GM13976 (cell line): ENCODE results near the gene EFNA4.

Experiments used
- DNase-seq: peaks from one replicate; pipeline ENCODE4 v3.0.0; 2012; ENCODE audit warnings: low spot score
- CTCF ChIP-seq: IDR thresholded peaks from 2 replicates; pipeline ENCODE4 v1.5.1; 2012; ENCODE audit warnings: borderline replicate concordance, mild to moderate bottlenecking; ENCODE audit not compliant: insufficient read depth; ENCODE audit errors: extremely low read depth, missing control alignments, control extremely low read depth
- in situ Hi-C: fragments of 300-500 bp; cut with MboI; formaldehyde crosslinking; loops from one replicate; pipeline ENCODE4 v1.12.0; 2022; ENCODE audit warnings: low sequenced_read_pairs, mixed read lengths, inconsistent platforms; ENCODE audit not compliant: unreplicated experiment

EFNA4 gene

GRCh38 chr1:155081472-155082300, 18.1 kb downstream of the EFNA4 start:
- TF ChIP-seq CTCF, result no peak
- in situ Hi-C loops, result no loop called here
- DNase-seq, result no peak

DNA sequence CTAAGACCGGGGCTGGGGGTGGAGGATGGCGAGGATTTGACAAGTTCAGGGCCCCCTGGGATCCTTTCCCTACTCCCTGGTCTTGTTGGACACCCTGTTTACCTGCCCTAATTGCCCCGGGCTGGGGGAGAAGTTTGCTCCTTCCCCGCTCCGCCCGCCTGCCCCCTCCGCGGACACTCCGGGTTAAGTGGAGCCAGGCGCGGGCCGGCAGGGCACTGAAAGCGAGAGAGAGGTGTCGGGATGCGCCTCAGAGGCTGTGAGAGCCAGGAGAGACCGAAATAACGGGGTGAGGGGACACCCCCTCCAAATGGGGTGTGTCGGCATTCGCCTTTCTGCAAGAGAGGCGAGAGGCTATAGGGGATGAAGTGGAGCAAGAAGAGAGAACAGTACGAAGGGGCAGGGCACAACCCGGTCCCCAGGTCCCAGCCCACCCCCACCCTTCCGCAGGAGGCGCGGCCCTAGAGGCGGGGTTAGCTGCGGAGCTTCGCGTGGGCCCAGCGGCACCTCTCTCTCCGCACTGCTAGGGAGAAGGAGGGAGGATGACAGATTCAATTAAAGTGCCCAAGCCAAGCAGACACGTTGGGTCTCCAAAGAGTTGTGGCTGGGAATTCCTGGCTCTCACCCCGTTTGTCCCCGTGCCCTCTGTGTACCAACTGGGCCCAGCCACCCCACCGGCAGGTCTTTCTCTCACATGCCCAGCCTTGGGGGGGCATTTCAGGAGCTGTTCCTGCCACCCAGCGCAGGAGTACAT, 18.9 kb downstream of the EFNA4 start:
- no peak for DNase-seq
- no peak for TF ChIP-seq CTCF
- in situ Hi-C loops, result no loop called here

DNA sequence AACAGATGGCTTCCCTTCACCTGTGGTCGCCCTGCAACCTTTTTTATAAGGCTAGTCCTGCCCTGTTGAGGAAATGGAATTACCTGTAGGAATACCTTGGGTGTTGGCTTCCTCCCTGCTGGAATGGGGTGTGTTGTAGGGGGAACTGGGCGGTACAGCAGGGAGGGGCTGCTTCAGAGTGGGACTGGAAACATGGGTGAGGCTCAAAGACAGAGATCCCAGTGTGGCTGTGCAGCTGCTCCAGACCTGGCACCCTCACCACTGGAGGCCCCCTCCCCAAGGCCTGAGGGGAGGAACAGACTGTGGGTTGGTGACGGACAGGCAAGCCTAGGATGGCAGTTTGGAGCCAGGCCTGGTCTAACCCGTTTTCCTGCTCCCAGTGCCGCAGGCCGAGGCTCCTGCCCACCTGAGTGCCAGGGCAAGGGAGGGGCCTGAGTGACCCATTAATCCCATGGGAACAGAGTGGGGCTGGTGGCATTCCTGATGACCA, 19.6 kb downstream of the EFNA4 start:
- DNase-seq, result no peak
- in situ Hi-C loops, result no loop called here
- no peak for TF ChIP-seq CTCF

DNA sequence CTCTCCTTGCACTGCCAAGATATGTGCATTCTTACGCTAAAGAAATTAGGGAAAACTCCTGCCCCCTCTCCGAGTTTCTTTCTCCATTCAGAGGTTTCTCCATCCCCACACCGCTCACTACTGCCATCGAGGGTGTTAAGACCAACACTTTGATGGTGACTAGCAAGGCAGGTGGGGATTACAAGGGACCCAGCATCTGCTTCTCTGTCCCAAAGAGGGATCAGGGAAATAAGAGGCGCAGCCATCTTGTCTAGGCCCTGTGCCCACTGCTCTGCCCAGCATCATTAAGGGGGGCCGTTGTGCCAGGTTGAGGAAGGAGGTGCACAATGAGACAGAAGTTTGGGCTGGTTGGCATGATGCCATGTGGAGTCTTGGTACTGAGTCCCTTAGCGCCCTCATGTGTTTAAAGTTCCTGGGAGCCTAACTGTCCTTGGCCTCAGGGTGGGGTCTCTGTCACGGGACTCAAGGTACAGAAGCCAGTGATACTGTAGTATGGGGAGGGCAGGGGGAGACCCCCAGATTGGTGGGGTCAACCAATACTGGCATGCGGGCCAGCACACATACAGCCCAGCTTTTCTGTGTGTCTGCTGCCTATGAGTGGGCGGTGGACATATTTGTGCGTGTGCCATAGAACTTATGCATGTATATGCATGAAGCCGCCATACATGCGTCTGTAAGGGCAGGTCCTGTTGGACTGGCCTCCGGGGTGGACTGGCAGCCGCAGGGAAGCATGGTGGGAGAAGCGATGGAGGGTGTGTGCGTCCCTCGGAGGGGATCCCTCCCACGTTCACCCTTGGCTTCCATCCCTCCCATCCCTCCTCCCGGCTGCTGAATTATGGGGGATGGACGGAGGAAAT, 20.6 kb downstream of the EFNA4 start:
- no peak for DNase-seq
- peak; percentile 24 for TF ChIP-seq CTCF
- in situ Hi-C loops, result no loop called here

DNA sequence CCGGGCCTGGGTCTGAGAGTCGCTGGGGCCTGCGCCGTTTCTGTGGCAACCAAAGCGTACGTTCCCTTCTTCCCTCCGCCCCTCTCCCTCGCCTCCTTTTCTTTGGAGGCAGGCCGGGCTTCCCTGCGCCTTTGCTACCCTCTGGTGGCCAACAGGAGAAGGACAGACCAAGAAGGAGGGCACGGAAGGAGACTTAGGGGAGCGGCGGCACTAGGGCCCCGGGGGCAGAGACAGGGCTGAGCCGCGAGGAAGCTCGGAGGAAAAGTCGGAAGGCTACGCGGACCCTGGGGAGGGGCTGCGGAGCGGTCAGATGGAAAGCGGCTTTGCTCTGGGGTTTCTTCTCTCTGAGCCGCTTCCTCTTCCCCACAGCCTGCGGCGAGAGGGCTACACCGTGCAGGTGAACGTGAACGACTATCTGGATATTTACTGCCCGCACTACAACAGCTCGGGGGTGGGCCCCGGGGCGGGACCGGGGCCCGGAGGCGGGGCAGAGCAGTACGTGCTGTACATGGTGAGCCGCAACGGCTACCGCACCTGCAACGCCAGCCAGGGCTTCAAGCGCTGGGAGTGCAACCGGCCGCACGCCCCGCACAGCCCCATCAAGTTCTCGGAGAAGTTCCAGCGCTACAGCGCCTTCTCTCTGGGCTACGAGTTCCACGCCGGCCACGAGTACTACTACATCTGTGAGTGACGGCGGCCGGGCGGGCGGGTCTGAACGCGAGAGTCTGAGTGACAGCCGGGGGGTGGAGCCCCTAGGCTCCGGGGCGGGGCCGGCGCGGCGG, 21.4 kb downstream of the EFNA4 start:
- TF ChIP-seq CTCF, result peak; percentile 94
- in situ Hi-C loops, result no loop called here
- DNase-seq, result peak; percentile 96

DNA sequence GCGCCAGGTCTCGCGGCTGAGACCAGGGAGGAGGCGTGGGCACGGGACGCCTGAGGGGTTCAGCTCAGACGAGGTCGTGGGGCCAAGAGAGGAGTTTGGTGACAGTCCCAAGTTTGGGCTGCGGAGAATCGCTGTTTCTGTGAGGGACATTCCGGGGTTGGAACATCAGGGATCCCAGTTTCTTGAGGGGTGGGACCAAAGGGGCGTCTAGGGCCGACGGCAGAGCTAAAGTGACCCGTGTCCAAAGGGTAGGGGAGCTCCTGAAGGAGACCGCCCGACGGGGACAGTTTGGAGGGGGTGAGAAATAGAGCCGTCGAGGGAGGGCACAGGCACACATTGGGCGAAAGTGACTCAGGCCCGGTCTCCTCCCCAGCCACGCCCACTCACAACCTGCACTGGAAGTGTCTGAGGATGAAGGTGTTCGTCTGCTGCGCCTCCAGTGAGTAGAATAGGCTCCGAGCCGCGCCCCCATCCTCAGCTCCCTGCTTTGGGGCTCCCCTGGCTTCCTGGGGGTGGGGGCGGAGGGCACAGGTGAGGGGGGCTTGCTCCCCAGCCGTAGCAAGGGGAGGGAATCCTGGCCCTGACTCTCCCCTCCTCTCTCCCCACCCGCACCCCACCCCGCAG, 22.1 kb downstream of the EFNA4 start:
- peak; percentile 66 for DNase-seq
- in situ Hi-C loops, result no loop called here
- TF ChIP-seq CTCF, result peak; percentile 9
